ENCODE data around the gene CLEC4F.

CLEC4F gene

DNA sequence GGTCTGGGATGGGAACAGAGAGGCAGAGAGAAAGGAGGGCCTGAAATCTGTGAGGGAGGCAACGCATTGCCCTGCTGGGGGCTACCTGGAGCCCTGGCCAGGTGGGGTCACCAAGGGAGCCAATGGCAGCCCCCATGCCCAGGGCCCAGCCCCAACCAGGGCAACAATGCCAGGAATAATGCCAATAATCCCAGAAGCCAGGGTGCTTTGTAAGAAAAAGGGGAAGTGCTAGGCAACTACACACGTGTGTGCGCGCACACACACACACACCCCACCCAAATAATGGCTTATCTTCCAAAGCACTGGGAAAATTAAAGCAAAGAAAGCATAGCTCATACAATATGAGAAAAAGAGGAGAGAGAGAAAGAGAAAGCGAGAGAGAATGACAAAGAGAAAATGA, 7.0 kb upstream of the CLEC4F start:
- no peak for DNase-seq (ENCODE audit: low read depth)
- no peak overlapping the region for H3K4me3 ChIP-seq (ENCODE audit: low read length)
- TF ChIP-seq, protein P1, sequence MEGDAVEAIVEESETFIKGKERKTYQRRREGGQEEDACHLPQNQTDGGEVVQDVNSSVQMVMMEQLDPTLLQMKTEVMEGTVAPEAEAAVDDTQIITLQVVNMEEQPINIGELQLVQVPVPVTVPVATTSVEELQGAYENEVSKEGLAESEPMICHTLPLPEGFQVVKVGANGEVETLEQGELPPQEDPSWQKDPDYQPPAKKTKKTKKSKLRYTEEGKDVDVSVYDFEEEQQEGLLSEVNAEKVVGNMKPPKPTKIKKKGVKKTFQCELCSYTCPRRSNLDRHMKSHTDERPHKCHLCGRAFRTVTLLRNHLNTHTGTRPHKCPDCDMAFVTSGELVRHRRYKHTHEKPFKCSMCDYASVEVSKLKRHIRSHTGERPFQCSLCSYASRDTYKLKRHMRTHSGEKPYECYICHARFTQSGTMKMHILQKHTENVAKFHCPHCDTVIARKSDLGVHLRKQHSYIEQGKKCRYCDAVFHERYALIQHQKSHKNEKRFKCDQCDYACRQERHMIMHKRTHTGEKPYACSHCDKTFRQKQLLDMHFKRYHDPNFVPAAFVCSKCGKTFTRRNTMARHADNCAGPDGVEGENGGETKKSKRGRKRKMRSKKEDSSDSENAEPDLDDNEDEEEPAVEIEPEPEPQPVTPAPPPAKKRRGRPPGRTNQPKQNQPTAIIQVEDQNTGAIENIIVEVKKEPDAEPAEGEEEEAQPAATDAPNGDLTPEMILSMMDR (IDR thresholded peaks at IDR 0.05; ENCODE audit: insufficient read depth, low read depth, low read length, missing control alignments) = no peak

DNA sequence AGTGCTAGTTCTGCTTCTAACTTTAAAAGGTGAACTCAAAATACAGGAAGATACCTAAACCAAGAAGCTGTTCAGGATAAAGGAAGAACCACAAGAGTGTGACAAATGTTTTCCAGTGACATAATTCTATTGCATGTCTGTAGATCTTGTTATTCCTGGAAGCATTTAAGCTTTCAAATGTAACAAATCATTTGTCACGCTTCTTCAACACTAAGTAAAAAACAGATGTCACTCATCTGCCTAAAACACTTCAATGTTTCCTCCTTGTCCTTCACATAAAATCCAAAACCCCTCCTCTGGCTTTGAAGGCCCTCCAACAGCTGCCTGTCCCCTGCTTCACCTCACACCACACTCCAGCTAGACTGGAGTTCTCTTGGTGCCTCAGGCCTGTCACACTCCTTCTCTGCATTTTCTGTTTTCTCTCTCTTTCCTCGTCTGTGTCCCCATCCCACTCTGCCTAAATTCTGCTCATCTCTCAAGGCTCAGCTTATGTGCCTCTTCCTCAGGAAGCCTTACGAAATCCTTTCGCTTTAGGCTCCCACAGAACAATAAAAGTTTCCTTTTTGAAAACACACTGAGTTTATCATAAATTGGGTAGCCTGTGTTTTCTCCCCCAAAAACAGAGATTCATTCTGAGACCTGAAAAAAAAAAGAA, 6.4 kb upstream of the CLEC4F start:
- no peak overlapping the region for H3K4me3 ChIP-seq (ENCODE audit: low read length)
- no peak for DNase-seq (ENCODE audit: low read depth)

DNA sequence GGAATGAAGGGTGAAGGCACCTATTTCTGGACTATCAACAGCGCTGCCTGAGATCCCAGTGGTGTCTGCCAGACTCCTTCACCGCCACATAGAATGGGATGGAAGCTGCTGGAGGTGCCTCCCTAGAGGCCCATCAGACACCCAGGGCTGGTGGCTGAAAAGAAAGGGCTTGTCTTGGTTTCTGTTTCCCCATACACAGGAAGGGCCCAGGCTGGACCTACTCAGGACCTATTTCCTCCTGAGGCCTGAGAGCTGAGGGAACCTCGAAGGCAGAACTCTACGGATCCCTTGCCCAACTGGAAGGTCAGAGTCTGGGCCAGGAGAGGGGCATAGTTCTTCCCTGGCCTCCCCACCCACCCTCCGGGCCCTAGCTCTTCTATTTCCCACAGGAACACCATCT, 2.9 kb upstream of the CLEC4F start:
- TF ChIP-seq, protein P1 (IDR thresholded peaks at IDR 0.05; ENCODE audit: insufficient read depth, low read depth, low read length, missing control alignments) = no peak
- H3K4me3 ChIP-seq (ENCODE audit: low read length) = no peak overlapping the region
- DNase-seq (ENCODE audit: low read depth) = no peak

More for the DNA sequence above, 6.4 kb upstream of the CLEC4F start:
- TF ChIP-seq, protein P1 (IDR thresholded peaks at IDR 0.05; ENCODE audit: insufficient read depth, low read depth, low read length, missing control alignments) = no peak

DNA sequence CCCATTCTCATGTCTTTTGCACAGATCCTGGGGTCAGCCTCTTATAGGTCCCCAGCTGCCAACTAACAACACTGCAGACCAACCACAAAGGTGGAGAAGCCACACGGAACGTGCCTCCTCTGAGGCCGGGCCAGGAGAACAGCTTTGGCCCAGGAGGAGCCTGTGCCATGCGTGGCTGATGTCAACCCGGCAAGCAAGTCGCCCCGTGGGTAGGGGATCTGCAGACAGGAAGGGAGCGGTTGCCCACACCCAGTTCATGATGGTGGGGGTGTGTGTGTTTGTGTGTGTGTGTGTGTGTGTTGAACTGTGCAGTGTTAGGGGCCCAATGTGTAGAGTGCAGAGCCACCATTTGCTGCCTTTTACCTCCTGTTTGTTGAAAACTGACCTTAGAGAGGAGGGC, 2.4 kb upstream of the CLEC4F start:
- H3K4me3 ChIP-seq (ENCODE audit: low read length) = no peak overlapping the region
- DNase-seq (ENCODE audit: low read depth) = no peak
- TF ChIP-seq, protein P1 (IDR thresholded peaks at IDR 0.05; ENCODE audit: insufficient read depth, low read depth, low read length, missing control alignments) = no peak

DNA sequence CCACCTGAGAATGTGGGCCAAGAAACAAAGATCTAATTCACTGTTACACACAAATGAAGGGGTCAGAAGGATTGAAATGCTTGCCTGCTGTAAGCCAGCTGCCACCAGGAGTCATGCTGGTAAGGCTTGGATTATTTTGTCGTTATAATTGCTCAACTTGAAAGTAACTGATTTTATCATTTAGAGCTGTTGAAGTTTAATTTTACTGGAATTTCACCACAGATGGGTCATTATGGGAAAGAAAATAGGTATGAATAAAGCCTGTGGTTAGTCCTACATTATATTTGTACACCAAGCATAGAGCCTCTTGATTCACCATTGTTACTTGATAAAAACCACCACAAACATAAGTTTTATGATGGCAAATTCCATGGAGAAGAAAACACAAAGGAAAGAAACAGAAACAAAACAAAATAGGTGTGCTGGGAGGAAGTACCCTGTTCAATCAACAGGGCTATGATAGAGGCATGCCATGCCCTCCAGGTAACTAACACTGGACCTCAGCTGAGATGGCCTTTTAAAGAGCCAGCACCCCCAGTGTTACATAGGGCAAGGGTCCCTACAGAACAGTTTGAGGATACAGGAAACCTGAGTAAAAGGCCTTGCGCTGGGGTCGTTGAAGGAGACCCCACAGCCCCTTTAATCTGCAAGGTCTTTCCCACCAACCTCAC, 3.0 kb downstream of the CLEC4F start:
- no peak for DNase-seq (ENCODE audit: low read depth)
- TF ChIP-seq, protein P1 (IDR thresholded peaks at IDR 0.05; ENCODE audit: insufficient read depth, low read depth, low read length, missing control alignments) = no peak
- no peak overlapping the region for H3K4me3 ChIP-seq (ENCODE audit: low read length)

DNA sequence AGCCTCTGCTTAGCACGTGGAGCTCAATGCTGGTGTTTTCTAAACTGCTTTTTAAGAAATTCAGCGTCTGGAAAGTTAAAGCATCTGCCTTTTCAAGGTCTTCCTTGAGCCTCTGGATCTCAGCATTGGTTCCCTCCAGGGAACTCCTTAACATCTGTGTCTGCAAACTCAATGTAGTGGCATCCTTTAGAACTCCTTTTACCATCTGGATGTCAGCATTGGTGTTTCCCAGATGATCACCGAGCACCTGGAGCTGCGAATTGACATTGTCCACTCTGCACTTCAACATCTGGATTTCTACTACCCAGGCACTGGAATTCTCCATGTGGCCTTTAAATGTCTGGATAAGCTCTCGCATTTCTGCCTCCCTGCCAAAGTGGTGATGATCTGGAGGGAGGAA, 3.7 kb downstream of the CLEC4F start:
- H3K4me3 ChIP-seq (ENCODE audit: low read length) = no peak overlapping the region
- DNase-seq (ENCODE audit: low read depth) = no peak
- TF ChIP-seq, protein P1 (IDR thresholded peaks at IDR 0.05; ENCODE audit: insufficient read depth, low read depth, low read length, missing control alignments) = no peak
